Central memory CD8-positive, alpha-beta T cell (primary cell): ENCODE results near the gene B3GNT2.

Experiments
- ATAC-seq: fragments of 150-1000 bp; cut with Tn5 transposase; replicated peaks from 2 replicates; pipeline ENCODE4 v1.10.0; 2022; ENCODE audit warnings: mild to moderate bottlenecking, moderate FRiP score, moderate number of reproducible peaks; ENCODE audit not compliant: poor library complexity, severe bottlenecking; ENCODE audit errors: extremely low read depth
- DNase-seq, 2 donors: peaks; one replicate each; pipeline ENCODE4 v3.0.0; 2021; ENCODE audit warnings: low spot score in 2 of 2
- H3K27ac Mint-ChIP-seq: one replicate; pipeline ENCODE4 v1.8.0; 2022; ENCODE audit warnings: low read depth, mild to moderate bottlenecking, moderate library complexity, mixed read lengths
- H3K27me3 Mint-ChIP-seq: one replicate; pipeline ENCODE4 v1.8.0; 2022; ENCODE audit warnings: mixed read lengths
- H3K36me3 Mint-ChIP-seq: one replicate; pipeline ENCODE4 v1.8.0; 2022; ENCODE audit warnings: mild to moderate bottlenecking, moderate library complexity, mixed read lengths; ENCODE audit not compliant: insufficient read depth
- H3K4me1 Mint-ChIP-seq: one replicate; pipeline ENCODE4 v1.8.0; 2022; ENCODE audit warnings: mixed read lengths
- H3K4me3 Mint-ChIP-seq: one replicate; pipeline ENCODE4 v1.8.0; 2022; ENCODE audit warnings: mild to moderate bottlenecking, moderate library complexity, mixed read lengths
- H3K9me3 Mint-ChIP-seq: one replicate; pipeline ENCODE4 v1.8.0; 2022; ENCODE audit warnings: mixed read lengths

B3GNT2 gene

GRCh38 chr2:62216616-62217015, 20.7 kb downstream of the B3GNT2 start:
- no peaks in the 10 kb centered on the region for H3K27me3 Mint-ChIP-seq
- no peaks in the 10 kb centered on the region for H3K9me3 Mint-ChIP-seq
- peak overlapping the region; percentile 78 for H3K27ac Mint-ChIP-seq
- H3K36me3 Mint-ChIP-seq: peaks cover 25% of the 10 kb centered on the region
- H3K4me3 Mint-ChIP-seq: peak overlapping the region; percentile 39
- H3K4me1 Mint-ChIP-seq: peaks cover 96% of the 10 kb centered on the region
- ATAC-seq (no peak), DNase-seq (no peak)

GRCh38 chr2:62217421-62217820, 21.5 kb downstream of the B3GNT2 start:
- ATAC-seq (no peak), DNase-seq (no peak)
- Mint-ChIP-seq H3K4me1 (peaks cover 96% of the 10 kb centered on the region), H3K27ac (peak overlapping the region; percentile 96), H3K9me3 (no peaks in the 10 kb centered on the region), H3K4me3 (peak overlapping the region; percentile 39), H3K36me3 (peaks cover 29% of the 10 kb centered on the region), H3K27me3 (no peaks in the 10 kb centered on the region)

GRCh38 chr2:62217970-62218369, 22.1 kb downstream of the B3GNT2 start:
- Mint-ChIP-seq H3K9me3 (no peaks in the 10 kb centered on the region), H3K36me3 (peaks cover 35% of the 10 kb centered on the region), H3K27me3 (no peaks in the 10 kb centered on the region), H3K27ac (peak overlapping the region; percentile 96), H3K4me1 (peaks cover 98% of the 10 kb centered on the region), H3K4me3 (peak overlapping the region; percentile 39)
- DNase-seq (no peak), ATAC-seq (no peak)

- peaks cover 37% of the 10 kb centered on the region for H3K36me3 Mint-ChIP-seq
- peak overlapping the region; percentile 96 for H3K27ac Mint-ChIP-seq
- no peaks in the 10 kb centered on the region for H3K9me3 Mint-ChIP-seq
- no peaks in the 10 kb centered on the region for H3K27me3 Mint-ChIP-seq
- ATAC-seq (peak; percentile 12), DNase-seq (no peak)
- H3K4me1 Mint-ChIP-seq: peaks cover 91% of the 10 kb centered on the region
- peak overlapping the region; percentile 40 for H3K4me3 Mint-ChIP-seq
These were observed 23.7 kb downstream of the B3GNT2 start for GRCh38 chr2:62219407-62220159.

GRCh38 chr2:62221141-62221540, 25.2 kb downstream of the B3GNT2 start:
- H3K4me1 Mint-ChIP-seq: peaks cover 80% of the 10 kb centered on the region
- peak overlapping the region; percentile 96 for H3K27ac Mint-ChIP-seq
- ATAC-seq (no peak), DNase-seq (no peak)
- no peaks in the 10 kb centered on the region for H3K9me3 Mint-ChIP-seq
- peak overlapping the region; percentile 16 for H3K4me3 Mint-ChIP-seq
- H3K36me3 Mint-ChIP-seq: peaks cover 43% of the 10 kb centered on the region
- no peaks in the 10 kb centered on the region for H3K27me3 Mint-ChIP-seq

- H3K27ac Mint-ChIP-seq: peak overlapping the region; percentile 96
- ATAC-seq (peak; percentile 9), DNase-seq (no peak)
- peaks cover 42% of the 10 kb centered on the region for H3K36me3 Mint-ChIP-seq
- H3K27me3 Mint-ChIP-seq: no peaks in the 10 kb centered on the region
- peaks cover 70% of the 10 kb centered on the region for H3K4me1 Mint-ChIP-seq
- H3K9me3 Mint-ChIP-seq: no peaks in the 10 kb centered on the region
- H3K4me3 Mint-ChIP-seq: peak overlapping the region; percentile 74
These were observed 26.3 kb downstream of the B3GNT2 start for GRCh38 chr2:62222171-62222570.

GRCh38 chr2:62222674-62223073, 26.8 kb downstream of the B3GNT2 start:
- Mint-ChIP-seq H3K9me3 (no peaks in the 10 kb centered on the region), H3K27me3 (no peaks in the 10 kb centered on the region), H3K36me3 (peaks cover 40% of the 10 kb centered on the region), H3K27ac (peak overlapping the region; percentile 96), H3K4me3 (peak overlapping the region; percentile 74), H3K4me1 (peaks cover 69% of the 10 kb centered on the region)
- DNase-seq (peak in 1 of 2 donors; percentile 47), ATAC-seq (peak; percentile 87)

GRCh38 chr2:62224976-62225375, 29.1 kb downstream of the B3GNT2 start:
- Mint-ChIP-seq H3K27me3 (no peaks in the 10 kb centered on the region), H3K27ac (no peak overlapping the region), H3K9me3 (no peaks in the 10 kb centered on the region), H3K36me3 (peaks cover 38% of the 10 kb centered on the region), H3K4me3 (no peak overlapping the region), H3K4me1 (peaks cover 48% of the 10 kb centered on the region)
- ATAC-seq: no peak
- no peak for DNase-seq

GRCh38 chr2:62227386-62228075, 31.6 kb downstream of the B3GNT2 start:
- Mint-ChIP-seq H3K4me3 (no peak overlapping the region), H3K36me3 (peaks cover 36% of the 10 kb centered on the region), H3K27ac (no peak overlapping the region), H3K27me3 (no peaks in the 10 kb centered on the region), H3K4me1 (peaks cover 45% of the 10 kb centered on the region), H3K9me3 (no peaks in the 10 kb centered on the region)
- ATAC-seq: no peak
- no peak for DNase-seq

- H3K27me3 Mint-ChIP-seq: no peaks in the 10 kb centered on the region
- no peak overlapping the region for H3K4me3 Mint-ChIP-seq
- DNase-seq: no peak
- peaks cover 22% of the 10 kb centered on the region for H3K36me3 Mint-ChIP-seq
- peak overlapping the region; percentile 12 for H3K27ac Mint-ChIP-seq
- no peak for ATAC-seq
- H3K4me1 Mint-ChIP-seq: peaks cover 39% of the 10 kb centered on the region
- H3K9me3 Mint-ChIP-seq: no peaks in the 10 kb centered on the region
These were observed 33.2 kb downstream of the B3GNT2 start for GRCh38 chr2:62229082-62229605.

GRCh38 chr2:62231541-62231940, 35.6 kb downstream of the B3GNT2 start:
- H3K9me3 Mint-ChIP-seq: no peaks in the 10 kb centered on the region
- peaks cover 40% of the 10 kb centered on the region for H3K4me1 Mint-ChIP-seq
- ATAC-seq: no peak
- no peaks in the 10 kb centered on the region for H3K27me3 Mint-ChIP-seq
- no peak overlapping the region for H3K4me3 Mint-ChIP-seq
- peaks cover 7% of the 10 kb centered on the region for H3K36me3 Mint-ChIP-seq
- no peak for DNase-seq
- peak overlapping the region; percentile 76 for H3K27ac Mint-ChIP-seq

- Mint-ChIP-seq H3K27ac (no peak overlapping the region), H3K27me3 (no peaks in the 10 kb centered on the region)
These were observed 39.1 kb downstream of the B3GNT2 start for GRCh38 chr2:62234755-62235655.

More at GRCh38 chr2:62234755-62235655, 39.1 kb downstream of the B3GNT2 start:
- Mint-ChIP-seq H3K4me1 (peaks cover 34% of the 10 kb centered on the region), H3K9me3 (no peaks in the 10 kb centered on the region), H3K36me3 (peaks cover 8% of the 10 kb centered on the region), H3K4me3 (no peak overlapping the region)
- ATAC-seq: no peak
- DNase-seq: no peak
